H7 (cell line): ENCODE results near the gene IFFO2. TPM values are rescaled to one million over a fixed set of nuclear protein-coding genes. Genes with fewer than 3 reads are reported as not detected.

Experiments used
- DNase-seq: peaks from one replicate; pipeline ENCODE4 v3.0.0; 2012
- H3K27me3 ChIP-seq: 2 replicates; pipeline ENCODE4 v1.6.0; 2011; ENCODE audit warnings: mild to moderate bottlenecking, low read length; ENCODE audit not compliant: control insufficient read depth, insufficient read depth
- H3K36me3 ChIP-seq: replicated peaks from 2 replicates; pipeline ENCODE4 v1.5.1; 2011; ENCODE audit warnings: low read length; ENCODE audit not compliant: control insufficient read depth, insufficient read depth
- H3K4me3 ChIP-seq: 2 replicates; pipeline ENCODE4 v1.5.1; 2011; ENCODE audit warnings: low read depth, mild to moderate bottlenecking, control low read depth, low read length, moderate library complexity; ENCODE audit not compliant: insufficient read depth
- total RNA-seq: library from RNA; depleted of rRNA; stranded (reverse); fragments of >200 nt; shearing (Covaris generic); gene quantifications from 2 replicates; pipeline ENCODE4 v1.2.3, GENCODE V29; 2014

The IFFO2 gene
- total RNA-seq, 1 experiment from 2014 or later, result 19.6 TPM

DNA sequence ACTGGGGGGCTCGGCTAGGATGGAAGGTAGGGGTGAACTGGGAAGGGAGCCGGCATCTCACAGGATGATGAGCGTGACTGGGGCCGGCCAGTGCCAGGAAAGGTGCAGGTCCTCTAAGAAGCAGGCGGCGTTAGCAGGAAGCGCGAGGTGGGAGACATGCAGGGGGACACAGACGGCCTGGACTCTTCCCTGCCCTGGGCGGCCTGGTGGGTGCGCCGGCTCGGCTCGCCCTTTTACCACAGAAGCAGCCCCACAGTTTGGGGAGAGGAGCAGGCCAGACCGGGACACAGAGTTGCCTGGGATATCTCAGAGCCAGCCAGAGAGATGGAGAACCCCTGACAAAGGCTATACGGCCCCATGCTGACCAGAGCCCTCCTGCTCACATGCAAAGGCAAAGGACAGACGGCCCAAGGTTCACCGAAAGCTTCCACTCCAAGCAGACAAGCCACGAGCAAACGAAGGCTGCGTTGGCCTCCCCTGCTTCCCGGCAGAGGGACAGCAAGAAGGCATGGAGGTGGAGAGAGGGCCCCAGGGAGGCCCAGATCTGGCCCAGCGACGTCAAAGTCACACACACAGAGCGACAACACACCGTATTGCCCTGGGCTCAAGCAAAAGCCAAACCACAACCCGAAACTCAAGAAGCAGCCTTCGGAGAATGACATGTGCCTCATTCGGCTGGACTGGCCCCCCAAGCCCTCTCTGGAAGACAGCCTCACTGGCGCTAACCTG is 39.2 kb downstream of the IFFO2 start:
- Histone ChIP-seq H3K36me3 (no peaks in the 10 kb centered on the region; the same call in 1 of the 2 replicates), H3K27me3 (no peaks in the 10 kb centered on the region), H3K4me3 (no peak overlapping the region)
- DNase-seq, result peak; percentile 64

DNA sequence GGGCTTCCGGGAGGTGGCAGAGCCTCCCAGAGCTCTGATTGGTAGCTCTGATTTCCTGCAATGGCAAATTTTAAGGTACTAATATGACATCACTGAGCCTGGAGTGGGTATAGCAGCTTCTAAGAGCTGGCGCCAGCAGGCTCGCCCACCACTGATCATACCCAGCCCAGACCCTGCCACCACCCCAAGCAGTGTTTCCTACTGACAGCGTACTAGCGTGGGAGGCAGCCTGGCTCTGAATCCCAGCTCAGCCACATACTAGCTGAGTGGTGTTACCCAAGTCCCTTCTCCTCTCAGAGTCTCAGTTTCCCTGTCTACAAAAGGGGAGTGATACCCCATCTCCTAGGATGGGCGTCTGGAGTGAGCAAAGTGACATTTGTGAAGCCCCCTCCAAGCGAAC is 41.1 kb downstream of the IFFO2 start:
- H3K27me3 ChIP-seq, result no peaks in the 10 kb centered on the region
- DNase-seq, result no peak
- H3K36me3 ChIP-seq, result peaks cover 1% of the 10 kb centered on the region; the same call in 1 of the 2 replicates
- H3K4me3 ChIP-seq, result no peak overlapping the region

DNA sequence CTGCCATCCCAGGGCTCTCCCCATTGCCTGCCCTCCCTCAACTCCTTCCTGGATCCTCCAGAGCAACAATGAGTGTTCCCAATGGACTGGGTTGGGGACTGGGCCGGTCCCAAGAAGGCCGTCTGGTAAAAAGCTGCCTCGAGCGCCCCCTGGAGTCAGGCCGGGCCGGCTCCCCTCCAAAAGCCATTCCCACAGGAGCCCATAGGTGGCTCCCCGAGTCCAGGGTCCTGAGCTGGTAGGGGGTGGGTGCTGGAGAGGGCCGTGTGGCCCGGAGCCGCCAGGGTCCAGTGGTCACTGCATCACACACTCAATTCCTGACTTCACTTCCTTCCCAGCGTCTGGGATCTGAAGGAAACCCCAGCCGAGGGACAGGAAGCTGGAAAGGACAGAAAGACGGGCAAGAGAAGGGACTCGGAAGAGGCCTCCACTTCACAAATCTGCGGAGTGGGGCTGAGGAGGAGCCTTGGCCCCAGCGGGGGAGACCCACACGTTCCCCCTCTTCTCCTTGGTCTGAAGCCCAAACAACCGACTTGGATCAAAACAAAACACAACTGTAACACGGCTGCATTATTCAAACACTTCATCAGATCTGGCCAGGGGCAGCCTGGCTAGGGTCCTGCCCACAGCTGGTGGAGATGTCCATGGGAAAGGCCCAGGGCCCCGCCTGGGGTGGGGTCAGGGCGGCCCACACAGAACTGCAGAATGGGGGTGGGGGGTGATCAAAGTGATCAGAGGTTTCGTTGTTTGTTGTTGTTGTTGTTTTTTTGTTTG is 43.2 kb downstream of the IFFO2 start:
- H3K4me3 ChIP-seq, result no peak overlapping the region
- DNase-seq, result peak; percentile 99
- H3K36me3 ChIP-seq, result peaks cover 4% of the 10 kb centered on the region

DNA sequence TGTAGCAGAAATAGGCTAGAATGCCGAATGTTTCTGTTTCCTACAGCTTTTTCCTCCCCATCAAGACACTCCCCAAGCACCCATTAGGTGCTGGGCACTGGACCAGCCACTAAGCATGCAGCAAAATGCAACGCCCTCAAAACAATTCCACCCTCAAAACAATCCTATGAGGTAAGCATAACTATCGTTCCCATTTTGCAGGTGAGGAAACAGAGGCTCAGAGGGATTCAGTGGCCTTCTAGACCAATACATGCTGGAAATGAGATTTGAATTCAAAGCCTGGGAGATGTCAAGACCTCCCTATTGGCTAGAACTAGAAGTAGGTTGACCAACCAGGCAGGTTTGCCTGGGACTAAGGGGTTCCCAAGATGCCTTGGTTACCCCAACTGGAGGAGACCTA is 43.9 kb downstream of the IFFO2 start:
- H3K36me3 ChIP-seq, result peaks cover 4% of the 10 kb centered on the region

More for the DNA sequence above, 43.2 kb downstream of the IFFO2 start:
- no peaks in the 10 kb centered on the region for H3K27me3 ChIP-seq

DNA sequence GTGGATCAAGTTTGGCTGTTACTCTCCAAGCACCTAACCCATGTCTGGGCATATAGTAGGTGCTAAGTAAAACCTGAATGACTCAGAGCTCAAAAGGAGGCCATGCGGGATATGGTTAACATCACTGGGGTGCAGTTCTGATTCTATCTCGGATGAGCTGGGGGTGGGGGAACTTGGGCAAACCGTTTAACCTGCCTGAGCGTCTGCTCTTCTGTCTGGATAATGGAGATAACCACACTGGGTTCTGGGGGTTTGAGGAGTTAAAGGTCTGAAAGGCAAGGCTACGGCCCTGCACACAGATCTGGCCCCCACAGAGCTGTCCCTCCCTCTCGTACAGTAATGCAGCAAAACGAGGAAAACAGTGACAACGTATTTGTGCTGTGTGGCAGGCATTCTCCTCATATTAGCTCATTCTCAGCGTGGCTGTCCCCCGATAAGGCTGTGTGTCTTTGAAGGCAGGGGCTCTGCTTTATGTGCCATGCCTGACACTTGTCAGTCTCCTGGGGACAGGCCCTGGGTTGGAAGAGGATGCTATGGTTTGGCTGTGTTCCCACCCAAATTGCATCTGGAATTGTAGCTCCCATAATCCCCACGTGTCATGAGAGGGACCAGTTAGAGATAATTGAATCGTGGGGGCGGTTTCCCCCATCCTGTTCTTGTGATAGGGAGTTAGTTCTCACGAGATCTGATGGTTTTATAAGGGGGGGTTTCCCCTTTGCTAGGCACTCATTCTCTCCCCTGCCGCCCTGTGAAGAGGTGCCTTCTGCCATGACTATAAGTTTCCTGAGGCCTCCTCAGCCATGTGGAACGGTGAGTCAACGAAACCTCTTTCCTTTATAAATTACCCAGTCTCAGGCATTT is 47.3 kb downstream of the IFFO2 start:
- H3K27me3 ChIP-seq, result no peaks in the 10 kb centered on the region

More for the DNA sequence above, 43.9 kb downstream of the IFFO2 start:
- no peak for DNase-seq
- Histone ChIP-seq H3K27me3 (no peaks in the 10 kb centered on the region), H3K4me3 (no peak overlapping the region)

DNA sequence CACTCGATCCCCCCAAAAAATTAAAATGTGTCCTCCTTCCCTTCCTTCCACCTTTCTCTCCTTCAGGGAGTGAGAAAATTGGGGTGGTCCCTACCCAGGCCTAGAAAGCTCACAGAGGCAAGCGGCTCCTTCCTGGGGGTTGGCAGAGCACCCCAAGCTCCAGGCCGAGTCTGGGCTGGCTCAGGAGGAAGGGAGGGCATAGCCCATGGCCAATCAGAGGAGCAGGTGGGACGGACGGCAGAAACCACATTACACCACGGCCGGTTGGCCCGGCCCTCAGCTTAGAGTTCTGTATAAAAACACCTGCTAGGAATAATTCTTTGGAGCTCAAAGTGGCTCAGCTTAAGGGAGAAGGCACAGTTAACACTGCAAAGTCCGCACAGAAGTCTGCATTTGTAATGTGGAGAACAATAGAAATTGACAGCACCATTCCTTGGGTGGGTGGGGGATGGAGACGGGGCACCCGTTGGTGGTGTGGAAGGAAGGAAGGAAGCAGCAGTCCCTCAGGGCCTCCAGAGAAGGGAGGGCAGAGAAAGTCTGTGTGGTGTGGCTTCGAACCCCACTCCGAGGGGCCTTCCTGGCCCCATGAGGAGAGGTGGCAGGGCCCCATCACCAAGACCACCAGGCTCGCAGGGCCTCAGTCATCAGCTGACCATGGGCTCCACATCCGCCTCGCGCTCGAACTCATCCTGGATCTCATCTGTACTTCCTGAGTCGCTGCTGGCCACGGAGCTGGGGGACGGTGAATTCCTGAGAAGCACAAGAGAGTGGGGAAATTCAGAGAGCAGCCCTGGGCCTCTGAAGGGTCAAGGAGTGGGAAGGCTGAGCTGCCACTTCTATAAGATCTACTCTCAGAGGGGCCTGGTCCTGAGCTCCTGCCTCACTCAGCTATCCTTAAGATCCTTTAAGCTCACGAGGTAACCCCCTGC is 48.3 kb downstream of the IFFO2 start:
- Histone ChIP-seq H3K27me3 (no peaks in the 10 kb centered on the region), H3K4me3 (no peak overlapping the region), H3K36me3 (peaks cover 4% of the 10 kb centered on the region)
- DNase-seq, result peak; percentile 70

More for the DNA sequence above, 47.3 kb downstream of the IFFO2 start:
- DNase-seq, result no peak
- peaks cover 4% of the 10 kb centered on the region for H3K36me3 ChIP-seq
- H3K4me3 ChIP-seq, result no peak overlapping the region

DNA sequence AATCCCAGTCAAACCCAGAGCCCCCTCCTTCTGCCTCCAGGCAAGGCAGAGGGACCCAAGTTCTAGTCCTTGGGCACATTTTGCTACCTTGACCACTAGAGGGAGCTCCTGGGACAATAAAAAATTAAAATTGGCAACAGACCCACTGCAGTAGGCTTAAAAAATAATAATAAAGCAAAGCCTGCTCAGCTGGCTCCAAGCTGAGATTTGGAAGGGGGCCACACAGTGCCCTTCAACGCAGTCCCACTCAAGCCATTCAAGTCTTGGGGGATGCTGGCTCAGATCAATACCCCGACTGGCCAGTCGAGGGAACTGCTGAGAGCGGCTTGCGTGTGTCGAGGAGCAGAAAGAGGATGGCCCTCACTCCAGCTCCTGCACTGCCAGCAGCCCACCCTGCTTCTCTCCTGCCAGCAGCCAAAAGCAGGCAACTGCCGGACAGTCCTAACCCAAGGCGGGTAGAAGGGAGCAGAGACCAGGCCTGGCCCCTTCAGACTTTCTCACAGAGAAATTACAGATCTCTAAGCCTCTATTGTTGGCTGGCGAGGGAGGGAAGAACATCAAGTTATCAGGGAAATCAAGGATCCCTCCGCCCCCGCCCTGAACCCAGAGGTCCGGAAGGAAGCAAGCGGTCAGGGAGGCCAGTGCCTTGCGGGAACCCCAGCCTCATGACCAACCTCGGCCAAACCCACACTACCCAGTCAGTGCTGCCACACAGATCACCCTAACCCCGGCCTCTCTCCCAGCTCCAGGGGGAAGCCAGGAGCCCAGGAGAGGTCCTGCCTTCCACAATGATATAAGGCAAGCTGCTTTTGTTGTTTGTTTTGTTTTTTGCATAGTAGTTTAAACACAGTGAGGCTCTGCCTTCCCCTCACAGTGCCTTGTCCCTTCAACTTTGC is 49.2 kb downstream of the IFFO2 start:
- peaks cover 4% of the 10 kb centered on the region for H3K36me3 ChIP-seq
- no peaks in the 10 kb centered on the region for H3K27me3 ChIP-seq
- peak; percentile 89 for DNase-seq
- H3K4me3 ChIP-seq, result no peak overlapping the region

DNA sequence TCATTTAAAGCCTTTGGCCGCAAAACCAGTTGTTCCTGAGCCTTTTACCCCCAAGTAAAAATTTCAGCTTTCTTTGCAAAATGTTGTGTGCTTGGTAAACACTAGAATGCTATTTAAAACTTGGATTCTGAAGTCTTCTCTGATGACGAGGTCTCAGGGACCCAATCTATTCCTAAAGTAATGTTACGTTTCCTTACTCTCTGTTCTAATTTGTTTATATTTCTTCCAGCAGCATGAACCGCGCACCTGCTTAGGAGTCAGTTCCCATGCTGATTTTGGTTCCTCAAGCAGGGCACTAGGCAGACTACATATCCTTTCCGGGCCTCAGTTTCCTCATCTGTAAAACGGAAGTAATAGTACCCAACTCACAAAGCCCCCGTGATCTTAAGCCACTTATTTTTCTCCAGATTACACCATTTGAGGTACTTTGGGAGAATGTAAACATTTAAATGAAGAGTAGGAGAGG is 53.2 kb downstream of the IFFO2 start:
- Histone ChIP-seq H3K36me3 (no peaks in the 10 kb centered on the region; the same call in 1 of the 2 replicates), H3K4me3 (peak overlapping the region; percentile 82), H3K27me3 (peaks cover 5% of the 10 kb centered on the region; the same call in 1 of the 2 replicates)
- DNase-seq, result no peak

DNA sequence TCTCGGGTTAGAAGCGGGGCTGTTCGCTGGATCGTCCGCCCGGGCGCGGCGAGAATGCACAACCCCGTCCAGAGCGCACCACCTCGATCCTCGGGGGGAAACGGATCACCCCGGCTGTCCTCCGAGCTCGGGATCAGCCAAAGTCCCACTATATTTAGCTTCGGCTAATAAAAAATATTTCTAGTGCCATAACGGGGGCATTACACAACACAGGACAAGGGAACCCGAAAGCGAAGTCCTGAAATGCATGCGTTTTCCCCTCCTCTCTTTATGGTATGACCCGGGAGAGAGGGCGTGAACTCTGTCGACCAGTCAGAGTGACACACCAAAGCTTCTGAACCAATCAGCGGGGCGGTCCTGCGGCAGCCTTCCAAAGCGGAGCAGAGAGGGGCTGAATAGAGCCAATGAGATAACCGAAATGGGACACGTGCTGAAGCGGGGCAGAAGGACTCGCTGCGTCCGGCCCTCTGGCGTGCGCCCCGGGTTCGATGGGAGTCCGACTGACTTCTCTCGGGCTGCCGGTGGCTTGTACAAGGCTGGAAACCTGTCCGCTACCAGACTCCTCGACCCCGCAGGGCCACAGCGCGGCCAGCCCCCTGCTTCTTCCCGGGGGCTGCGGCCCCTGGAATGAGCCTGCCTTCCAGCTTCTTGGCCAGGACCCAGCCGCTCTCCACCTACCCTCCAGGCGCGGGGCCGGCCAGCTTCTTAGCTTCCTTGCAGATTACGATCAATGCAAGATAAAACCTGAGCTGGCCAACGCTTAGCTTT is 53.8 kb downstream of the IFFO2 start, which contains the start of gene ALDH4A1:
ALDH4A1 (minus strand) TSS at position 33 of the 768 bp plus-strand sequence; CDS start at position 1, 32 bp downstream.
- peak; percentile 99 for DNase-seq
- Histone ChIP-seq H3K36me3 (no peaks in the 10 kb centered on the region), H3K27me3 (peaks cover 5% of the 10 kb centered on the region; the same call in 1 of the 2 replicates), H3K4me3 (peak within 1 kb of the TSS; percentile 82)

DNA sequence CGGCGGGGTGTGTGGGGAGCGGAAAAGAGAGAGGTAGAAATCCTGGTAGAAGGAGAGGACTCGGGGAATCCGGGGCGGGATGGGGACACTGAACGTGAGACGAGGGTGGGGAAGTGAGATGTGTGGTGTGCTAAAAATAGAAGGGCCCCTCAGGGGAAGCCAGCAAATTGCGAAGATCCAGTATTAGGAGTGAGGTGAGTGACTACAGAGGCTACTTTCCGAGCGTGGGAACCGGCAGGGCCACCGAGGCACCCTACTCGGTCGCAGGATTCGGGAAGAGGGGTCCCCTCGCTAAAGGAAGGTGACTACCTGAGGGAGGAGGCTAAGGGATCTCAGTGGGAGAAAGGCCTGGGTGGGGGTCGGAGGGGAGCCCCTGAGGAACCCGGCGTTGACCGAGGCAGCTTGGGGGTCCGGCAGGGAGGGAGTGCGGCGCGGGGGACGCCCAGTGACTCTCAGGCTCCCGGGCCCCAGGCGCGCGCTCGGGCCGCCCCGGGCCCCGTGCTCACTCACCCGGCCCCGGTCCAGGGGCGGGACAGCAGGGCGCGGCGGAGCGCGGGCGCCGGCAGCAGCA is 54.4 kb downstream of the IFFO2 start:
- 0 out of 2 replicates have a peak, but pooled peaks cover 2% of the 10 kb centered on the region for H3K36me3 ChIP-seq
- peaks cover 5% of the 10 kb centered on the region; the same call in 1 of the 2 replicates for H3K27me3 ChIP-seq
- DNase-seq, result peak; percentile 72
- peak overlapping the region; percentile 82 for H3K4me3 ChIP-seq

DNA sequence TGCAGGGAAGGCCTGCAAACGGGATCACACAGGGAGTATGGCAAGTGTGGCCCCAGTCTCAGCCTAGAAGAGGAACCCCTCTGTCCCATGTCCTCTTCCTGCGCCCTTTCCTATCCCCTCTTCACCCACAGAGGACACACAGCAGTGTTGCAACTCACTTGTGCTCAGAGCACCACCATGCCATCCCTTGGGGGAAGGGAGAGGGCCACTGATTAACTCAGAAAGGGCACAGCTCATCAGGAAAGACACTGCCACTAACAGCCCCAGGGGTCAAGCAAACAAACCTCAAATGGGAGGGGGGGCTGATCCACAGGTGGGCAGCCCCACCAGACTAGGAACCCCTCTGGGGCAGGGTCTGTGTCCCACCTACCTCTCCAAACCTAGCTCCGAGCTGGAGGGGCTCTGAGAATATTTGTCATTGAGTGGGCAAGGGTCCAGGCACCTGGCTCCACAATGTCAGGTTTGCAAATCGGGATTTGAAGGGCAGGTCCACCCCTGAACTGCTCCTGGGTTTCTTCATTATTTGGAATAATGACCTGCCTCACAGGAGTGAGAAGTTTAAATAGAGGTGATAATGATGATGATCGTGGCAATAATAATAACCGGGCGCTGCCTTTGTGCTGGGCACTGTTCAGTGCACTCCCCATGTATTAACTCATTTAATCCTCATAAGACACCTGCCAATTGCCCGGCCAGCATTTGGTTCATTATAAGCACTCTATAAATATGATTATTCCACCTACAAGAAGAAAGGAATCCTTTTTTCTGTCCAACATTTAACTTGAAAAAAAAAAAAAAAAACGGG is 55.1 kb downstream of the IFFO2 start:
- Histone ChIP-seq H3K36me3 (0 out of 2 replicates have a peak, but pooled peaks cover 2% of the 10 kb centered on the region), H3K27me3 (peaks cover 5% of the 10 kb centered on the region; the same call in 1 of the 2 replicates)
- no peak for DNase-seq

More for the DNA sequence above, 55.1 kb downstream of the IFFO2 start:
- H3K4me3 ChIP-seq, result peak overlapping the region; percentile 82; the same call in 1 of the 2 replicates
